ENCODE data around the gene FYN.

FYN gene

GRCh38 chr6:111759331-111759835 is 113.9 kb downstream of the FYN start:
- no peak for DNase-seq (ENCODE audit: insufficient read length, low spot score)

GRCh38 chr6:111758608-111759329 is 114.5 kb downstream of the FYN start:
- DNase-seq (ENCODE audit: insufficient read length, low spot score), result no peak
- no peak for FAIRE-seq

More at GRCh38 chr6:111759331-111759835, 113.9 kb downstream of the FYN start:
- FAIRE-seq, result no peak

GRCh38 chr6:111757342-111757741 is 115.9 kb downstream of the FYN start:
- FAIRE-seq, result no peak
- no peak for DNase-seq (ENCODE audit: insufficient read length, low spot score)

GRCh38 chr6:111754423-111754822 is 118.8 kb downstream of the FYN start:
- FAIRE-seq (no peak), DNase-seq (ENCODE audit: insufficient read length, low spot score) (no peak)

- no peak for FAIRE-seq
- no peak for DNase-seq (ENCODE audit: insufficient read length, low spot score)
Observed at GRCh38 chr6:111753573-111753972, 119.7 kb downstream of the FYN start.

GRCh38 chr6:111752476-111752875 is 120.8 kb downstream of the FYN start:
- no peak for FAIRE-seq
- no peak for DNase-seq (ENCODE audit: insufficient read length, low spot score)

GRCh38 chr6:111750753-111751673 is 122.2 kb downstream of the FYN start:
- DNase-seq (ENCODE audit: insufficient read length, low spot score) (no peak), FAIRE-seq (no peak)

GRCh38 chr6:111750153-111750552 is 123.1 kb downstream of the FYN start:
- DNase-seq (ENCODE audit: insufficient read length, low spot score), result no peak
- FAIRE-seq, result no peak

GRCh38 chr6:111748231-111748647 is 125.0 kb downstream of the FYN start:
- DNase-seq (ENCODE audit: insufficient read length, low spot score) (no peak), FAIRE-seq (no peak)

GRCh38 chr6:111747829-111748228 is 125.4 kb downstream of the FYN start:
- FAIRE-seq (no peak), DNase-seq (ENCODE audit: insufficient read length, low spot score) (no peak)

- DNase-seq (ENCODE audit: insufficient read length, low spot score) (no peak), FAIRE-seq (no peak)
Observed at GRCh38 chr6:111747396-111747795, 125.9 kb downstream of the FYN start.

- no peak for DNase-seq (ENCODE audit: insufficient read length, low spot score)
- FAIRE-seq, result no peak
Observed at GRCh38 chr6:111746983-111747382, 126.3 kb downstream of the FYN start.

- DNase-seq (ENCODE audit: insufficient read length, low spot score) (no peak), FAIRE-seq (no peak)
Observed at GRCh38 chr6:111745636-111746035, 127.6 kb downstream of the FYN start.

- no peak for DNase-seq (ENCODE audit: insufficient read length, low spot score)
- FAIRE-seq, result no peak
Observed at GRCh38 chr6:111745186-111745585, 128.1 kb downstream of the FYN start.

- DNase-seq (ENCODE audit: insufficient read length, low spot score) (no peak), FAIRE-seq (no peak)
Observed at GRCh38 chr6:111743862-111744692, 129.2 kb downstream of the FYN start.

GRCh38 chr6:111743360-111743759 is 129.9 kb downstream of the FYN start:
- FAIRE-seq, result no peak
- DNase-seq (ENCODE audit: insufficient read length, low spot score), result no peak

GRCh38 chr6:111741177-111741952 is 131.9 kb downstream of the FYN start:
- no peak for FAIRE-seq

GRCh38 chr6:111740506-111740905 is 132.7 kb downstream of the FYN start:
- DNase-seq (ENCODE audit: insufficient read length, low spot score), result no peak
- no peak for FAIRE-seq

More at GRCh38 chr6:111741177-111741952, 131.9 kb downstream of the FYN start:
- DNase-seq (ENCODE audit: insufficient read length, low spot score), result no peak

GRCh38 chr6:111739257-111739696 is 134.0 kb downstream of the FYN start:
- FAIRE-seq (no peak), DNase-seq (ENCODE audit: insufficient read length, low spot score) (no peak)

GRCh38 chr6:111738631-111739030 is 134.6 kb downstream of the FYN start:
- FAIRE-seq, result no peak
- DNase-seq (ENCODE audit: insufficient read length, low spot score), result no peak

Measured in HTR-8/SVneo (cell line).